NOMO-1 treated with DMSO at 0.1 percent for 48 hours (cell line): ENCODE measurements around the gene VPS37B.
"Not testable (repeated sequence)": the region's sequence is repeated elsewhere in the genome, so short reads cannot be mapped to it uniquely, and the experiment has no call there.

Experiments
- DNase-seq: peaks from one replicate; lab custom pipeline; 2025; ENCODE audit not compliant: unreplicated experiment; lab: John Stamatoyannopoulos, UW

VPS37B gene

GRCh38 chr12:122909442-122910288 is 13.7 kb upstream of the VPS37B start:
- DNase-seq, result no peak

GRCh38 chr12:122908915-122909314 is 13.0 kb upstream of the VPS37B start:
- DNase-seq, result no peak

- not testable (repeated sequence) for DNase-seq
These were observed 9.3 kb upstream of the VPS37B start for GRCh38 chr12:122905258-122905657.

GRCh38 chr12:122903693-122904034 is 7.7 kb upstream of the VPS37B start:
- DNase-seq, result no peak

GRCh38 chr12:122902854-122903692 is 7.1 kb upstream of the VPS37B start:
- no peak for DNase-seq

- no peak for DNase-seq
These were observed 4.0 kb upstream of the VPS37B start for GRCh38 chr12:122899887-122900286.

- no peak for DNase-seq
These were observed 738 bp upstream of the VPS37B start for GRCh38 chr12:122896662-122897061.

- no peak for DNase-seq
These were observed 612 bp downstream of the VPS37B start for GRCh38 chr12:122895320-122895703.

- no peak for DNase-seq
These were observed 1.5 kb downstream of the VPS37B start for GRCh38 chr12:122894193-122895121.

- DNase-seq, result no peak
These were observed 2.4 kb downstream of the VPS37B start for GRCh38 chr12:122893208-122894153.

GRCh38 chr12:122892724-122893123 is 3.2 kb downstream of the VPS37B start:
- not testable (repeated sequence) for DNase-seq

- DNase-seq, result peak; percentile 75
These were observed 4.0 kb downstream of the VPS37B start for GRCh38 chr12:122891661-122892525.

GRCh38 chr12:122889761-122890520 is 6.0 kb downstream of the VPS37B start:
- DNase-seq, result no peak

GRCh38 chr12:122888232-122888752 is 7.6 kb downstream of the VPS37B start:
- peak; percentile 86 for DNase-seq

- DNase-seq, result no peak
These were observed 8.1 kb downstream of the VPS37B start for GRCh38 chr12:122887819-122888212.

GRCh38 chr12:122886851-122887818 is 8.8 kb downstream of the VPS37B start:
- peak; percentile 40 for DNase-seq

GRCh38 chr12:122886161-122886560 is 9.8 kb downstream of the VPS37B start:
- no peak for DNase-seq
